ENCODE data around the gene MAG.

- TF ChIP-seq CTCF (conservative IDR thresholded peaks at IDR 0.05; ENCODE audit: low read length) (no peak), EZH2phosphoT487 (IDR thresholded peaks at IDR 0.05; ENCODE audit: borderline replicate concordance) (no peak)
Measured at GRCh38 chr19:35288331-35288730, 3.6 kb upstream of the MAG start.
